PC-9 (cell line): ENCODE results near the gene PARM1. TPM values are rescaled to one million over a fixed set of nuclear protein-coding genes. Genes with fewer than 3 reads are reported as not detected.
A peak's percentile ranks its signal among the peaks of the same experiment; 100 is the strongest.

Source experiments
- BruUV-seq: library from RNA; stranded (reverse); fragments of 400-500 nt; replicated peaks from 2 replicates; lab custom pipeline; 2021; lab: Mats Ljungman, UMichigan
- CTCF ChIA-PET: fragments of 300-600 bp; sonication (Branson Sonifier 250); formaldehyde crosslinking; loops from one replicate; lab custom pipeline; 2022; ENCODE audit warnings: antibody characterized with exemption; lab: Charles Lee
- POLR2A ChIA-PET: fragments of 300-600 bp; sonication (Branson Sonifier 250); formaldehyde crosslinking; loops from one replicate; lab custom pipeline; 2022; ENCODE audit warnings: antibody characterized with exemption; ENCODE audit not compliant: unreplicated experiment; lab: Charles Lee
- DNase-seq, 2 experiments: peaks; one replicate each; pipeline versions ENCODE4 v3.0.0 to v3.0.0-alpha.2; 2015 to 2022; ENCODE audit warnings: mixed read lengths in 1 of 2
- H2AFZ ChIP-seq: fragments of 200-600 bp; sonication (generic); 2 replicates; pipeline ENCODE4 v1.8.1; 2017; ENCODE audit warnings: antibody characterized with exemption
- H3F3A ChIP-seq: fragments of 200-600 bp; sonication (generic); 2 replicates; pipeline ENCODE4 v1.8.1; 2017; ENCODE audit warnings: antibody characterized with exemption, mild to moderate bottlenecking, low read depth; ENCODE audit not compliant: insufficient read depth
- H3K27ac ChIP-seq: fragments of 200-600 bp; sonication (generic); 2 replicates; pipeline ENCODE4 v1.6.1; 2016; ENCODE audit warnings: mixed run types
- H3K27me3 ChIP-seq: fragments of 200-600 bp; sonication (generic); 2 replicates; pipeline ENCODE4 v1.6.1; 2016; ENCODE audit warnings: low read depth, mixed run types; ENCODE audit not compliant: insufficient read depth
- H3K36me3 ChIP-seq: fragments of 200-600 bp; sonication (generic); 2 replicates; pipeline ENCODE4 v1.6.1; 2016; ENCODE audit warnings: low read depth, mixed run types
- H3K4me1 ChIP-seq: fragments of 200-600 bp; sonication (generic); replicated peaks from 2 replicates; pipeline ENCODE4 v1.6.1; 2016; ENCODE audit warnings: mixed run types; ENCODE audit not compliant: insufficient read depth
- H3K4me2 ChIP-seq: fragments of 200-600 bp; sonication (generic); 2 replicates; pipeline ENCODE4 v1.6.1; 2017; ENCODE audit warnings: mixed run types
- H3K4me3 ChIP-seq: fragments of 200-600 bp; sonication (generic); 2 replicates; pipeline ENCODE4 v1.6.1; 2016; ENCODE audit warnings: mixed run types
- H3K79me2 ChIP-seq: fragments of 200-600 bp; sonication (generic); 2 replicates; pipeline ENCODE4 v1.6.1; 2017; ENCODE audit warnings: low read depth, mixed run types
- H3K9me2 ChIP-seq: fragments of 200-600 bp; sonication (generic); 2 replicates; pipeline ENCODE4 v1.8.1; 2017; ENCODE audit warnings: mild to moderate bottlenecking; ENCODE audit not compliant: insufficient read depth
- H3K9me3 ChIP-seq: fragments of 200-600 bp; sonication (generic); 2 replicates; pipeline ENCODE4 v1.8.1; 2016; ENCODE audit warnings: low read depth; ENCODE audit not compliant: insufficient read depth
- H4K20me1 ChIP-seq: fragments of 200-600 bp; sonication (generic); 2 replicates; pipeline ENCODE4 v1.8.1; 2017; ENCODE audit not compliant: insufficient read depth
- CTCF ChIP-seq: fragments of 200-600 bp; sonication (generic); conservative IDR thresholded peaks from 2 replicates; pipeline ENCODE4 v1.6.1; 2017; ENCODE audit warnings: mixed run types, antibody characterized with exemption, mild to moderate bottlenecking, moderate library complexity
- EZH2 ChIP-seq: fragments of 200-600 bp; sonication (generic); IDR thresholded peaks from 2 replicates; pipeline ENCODE4 v1.8.0; 2017; ENCODE audit warnings: antibody characterized with exemption, low read depth
- intact Hi-C: fragments of 100-400 bp; cut with micrococcal nuclease; formaldehyde crosslinking; loops from one replicate; pipeline ENCODE4 v1.10.0; 2022; ENCODE audit not compliant: unreplicated experiment
- total RNA-seq: library from RNA; stranded (reverse); gene quantifications from 2 replicates; pipeline ENCODE4 v1.2.3, GENCODE V29; 2021

The PARM1 gene
- total RNA-seq, 1 experiment from 2014 or later = 0.44 TPM

DNA sequence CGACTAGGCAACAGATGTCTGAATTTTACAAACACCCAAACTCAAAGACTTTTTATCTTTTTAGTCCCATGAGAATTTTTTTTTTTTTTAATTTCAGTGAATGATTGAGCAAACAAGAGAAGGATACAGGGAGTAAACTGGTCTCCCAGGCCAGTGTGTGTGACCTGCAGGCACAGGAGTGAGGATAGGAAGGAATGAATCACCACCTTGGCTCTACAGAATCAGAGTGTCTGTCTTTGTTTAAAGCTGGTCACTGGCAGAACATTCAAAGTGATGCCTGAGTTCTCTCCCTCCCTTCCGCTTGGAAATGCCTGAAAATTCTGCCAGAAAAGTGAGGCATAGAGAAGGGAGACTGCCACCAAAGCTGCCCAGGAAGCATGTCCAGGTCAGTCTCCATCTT is 69.5 kb downstream of the PARM1 start:
- CTCF ChIA-PET = no interaction called here
- BruUV-seq = no TSS peak
- intact Hi-C loops = no loop called here
- no peak overlapping the region for H2AFZ ChIP-seq
- H3K27ac ChIP-seq = no peak overlapping the region
- no peak overlapping the region for H3K4me2 ChIP-seq
- H3K79me2 ChIP-seq = no peaks in the 10 kb centered on the region
- H3K36me3 ChIP-seq = no peaks in the 10 kb centered on the region
- H3K9me2 ChIP-seq = no peaks in the 10 kb centered on the region
- H3K4me3 ChIP-seq = no peak overlapping the region
- TF ChIP-seq EZH2 (no peak), CTCF (no peak)
- H3K9me3 ChIP-seq = no peaks in the 10 kb centered on the region
- no peaks in the 10 kb centered on the region for H3K27me3 ChIP-seq
- DNase-seq = no peak
- POLR2A ChIA-PET = no interaction called here
- H4K20me1 ChIP-seq = no peaks in the 10 kb centered on the region
- no peaks in the 10 kb centered on the region for H3F3A ChIP-seq
- peaks cover 6% of the 10 kb centered on the region; the same call in 1 of the 2 replicates for H3K4me1 ChIP-seq

DNA sequence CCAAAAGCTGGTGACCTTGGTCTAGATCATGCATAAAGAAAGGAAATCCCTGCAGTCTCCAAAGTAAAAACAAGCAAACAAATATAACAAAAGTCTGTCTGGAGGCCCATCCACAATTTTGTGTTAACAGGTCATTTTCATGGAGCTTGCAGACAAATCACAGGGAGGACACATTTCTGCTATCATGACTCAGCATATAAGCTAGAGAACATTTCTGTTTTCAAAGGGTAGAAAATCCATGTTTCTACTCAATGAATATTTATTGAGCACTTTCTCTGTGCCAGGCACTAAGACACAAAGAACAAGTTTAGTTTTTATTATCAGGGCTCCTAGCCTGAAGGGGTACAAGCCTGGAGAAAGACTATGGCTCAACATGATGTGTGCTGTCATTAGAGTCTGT is 71.1 kb downstream of the PARM1 start:
- H3K27me3 ChIP-seq = no peaks in the 10 kb centered on the region
- H2AFZ ChIP-seq = no peak overlapping the region
- POLR2A ChIA-PET = no interaction called here

DNA sequence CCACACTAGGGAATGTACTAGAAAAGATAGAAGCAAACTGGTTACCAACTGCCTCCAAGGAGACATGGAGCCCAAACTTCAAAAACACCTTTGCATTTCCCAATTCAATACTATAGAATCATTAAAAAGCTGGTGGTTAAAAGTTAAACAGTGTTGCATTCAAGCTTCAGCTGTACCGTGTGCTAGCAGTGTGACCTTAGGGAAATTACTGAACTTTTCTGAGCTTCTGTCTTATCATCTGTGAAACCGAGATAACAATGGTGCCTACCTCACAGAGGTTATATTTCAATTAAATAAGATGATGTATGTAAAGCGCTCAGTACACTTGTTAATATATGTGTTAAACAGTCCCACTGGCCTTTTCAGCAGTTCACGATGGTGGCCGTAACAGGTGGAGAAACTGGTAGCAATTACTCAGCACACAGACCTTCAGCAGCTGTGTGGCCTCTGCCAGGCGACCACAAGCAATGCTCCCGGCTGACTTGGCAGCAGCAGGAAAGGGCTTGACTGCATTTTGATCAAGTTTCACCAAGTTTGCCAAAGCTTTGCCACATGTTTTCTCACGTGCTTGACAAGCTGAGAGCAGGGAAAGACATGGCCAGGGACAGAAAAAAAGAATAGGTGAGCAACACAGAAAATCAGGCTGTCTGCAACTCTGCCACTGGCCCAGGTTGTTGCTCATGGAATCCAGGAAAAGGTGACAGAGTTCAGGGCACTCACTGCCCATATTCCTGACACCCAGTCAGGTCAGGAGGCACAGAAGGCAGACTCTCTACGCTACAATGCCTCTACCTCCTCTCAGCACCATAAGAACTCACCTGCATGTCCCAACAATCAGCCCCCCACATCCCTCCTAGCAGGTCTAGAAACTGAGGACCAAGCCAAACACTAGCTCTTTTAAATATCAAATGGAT is 72.1 kb downstream of the PARM1 start:
- no peak for TF ChIP-seq EZH2
- no peak for TF ChIP-seq CTCF
- BruUV-seq = no TSS peak
- no peak overlapping the region for H3K27ac ChIP-seq
- H3K36me3 ChIP-seq = no peaks in the 10 kb centered on the region
- H3K9me3 ChIP-seq = no peaks in the 10 kb centered on the region
- H2AFZ ChIP-seq = no peak overlapping the region
- no peak overlapping the region for H3K4me3 ChIP-seq
- no peaks in the 10 kb centered on the region for H3F3A ChIP-seq
- H3K4me2 ChIP-seq = no peak overlapping the region
- H3K79me2 ChIP-seq = no peaks in the 10 kb centered on the region
- H3K9me2 ChIP-seq = no peaks in the 10 kb centered on the region
- H4K20me1 ChIP-seq = no peaks in the 10 kb centered on the region
- H3K27me3 ChIP-seq = no peaks in the 10 kb centered on the region
- peaks cover 6% of the 10 kb centered on the region; the same call in 1 of the 2 replicates for H3K4me1 ChIP-seq
- ChIA-PET POLR2A (no interaction called here), CTCF (interaction anchor here (0.6 kb wide), 1 partner anchor 72 kb away, joined by 4 read pairs; no protein-coding TSS in a partner anchor)
- peak in 1 of 2 experiments; percentile 37 for DNase-seq
- intact Hi-C loops = no loop called here

More for the DNA sequence above, 71.1 kb downstream of the PARM1 start:
- no peak for DNase-seq
- no peak overlapping the region for H3K4me2 ChIP-seq
- peaks cover 6% of the 10 kb centered on the region; the same call in 1 of the 2 replicates for H3K4me1 ChIP-seq
- no TSS peak for BruUV-seq
- H3K9me2 ChIP-seq = no peaks in the 10 kb centered on the region
- CTCF ChIA-PET = no interaction called here
- H3K36me3 ChIP-seq = no peaks in the 10 kb centered on the region
- H3K79me2 ChIP-seq = no peaks in the 10 kb centered on the region
- no peak overlapping the region for H3K27ac ChIP-seq
- intact Hi-C loops = no loop called here
- no peaks in the 10 kb centered on the region for H3F3A ChIP-seq
- no peak for TF ChIP-seq CTCF
- no peak for TF ChIP-seq EZH2
- no peak overlapping the region for H3K4me3 ChIP-seq
- H4K20me1 ChIP-seq = no peaks in the 10 kb centered on the region
- no peaks in the 10 kb centered on the region for H3K9me3 ChIP-seq
